Hematopoietic multipotent progenitor cell treated with erythropoietin and hydrocortisone succinate and interleukin-3 and kit ligand, for 15 days (in vitro differentiated cells): ENCODE measurements around the gene VSIG10L2.
"Not testable (repeated sequence)": the region's sequence is repeated elsewhere in the genome, so short reads cannot be mapped to it uniquely, and the experiment has no call there.

ENCODE experiments used
- DNase-seq: peaks from one replicate; pipeline ENCODE4 v3.0.0-alpha.2; 2015; ENCODE audit warnings: low spot score

The VSIG10L2 gene

GRCh38 chr11:125967515-125967914 is 21.7 kb downstream of the VSIG10L2 start:
- no peak for DNase-seq

DNA sequence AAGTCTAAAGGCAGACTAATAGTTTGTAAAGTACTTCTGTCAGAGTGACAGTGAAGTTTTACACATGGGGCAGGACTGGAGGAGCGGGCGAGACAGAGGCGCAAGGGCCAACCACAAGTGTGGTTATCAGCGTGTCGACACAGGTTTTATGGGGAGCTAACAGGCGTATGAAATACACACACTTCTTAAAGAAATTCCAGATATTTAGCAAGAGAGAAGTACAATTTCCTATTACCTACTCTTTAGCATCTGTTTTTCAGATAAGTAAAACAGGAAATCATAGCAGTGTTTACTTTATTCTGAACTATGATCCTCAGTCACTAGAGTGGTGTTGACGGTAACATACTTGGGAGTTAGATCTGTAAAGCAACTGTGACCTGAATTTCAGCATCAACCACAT is 22.5 kb downstream of the VSIG10L2 start:
- no peak for DNase-seq

DNA sequence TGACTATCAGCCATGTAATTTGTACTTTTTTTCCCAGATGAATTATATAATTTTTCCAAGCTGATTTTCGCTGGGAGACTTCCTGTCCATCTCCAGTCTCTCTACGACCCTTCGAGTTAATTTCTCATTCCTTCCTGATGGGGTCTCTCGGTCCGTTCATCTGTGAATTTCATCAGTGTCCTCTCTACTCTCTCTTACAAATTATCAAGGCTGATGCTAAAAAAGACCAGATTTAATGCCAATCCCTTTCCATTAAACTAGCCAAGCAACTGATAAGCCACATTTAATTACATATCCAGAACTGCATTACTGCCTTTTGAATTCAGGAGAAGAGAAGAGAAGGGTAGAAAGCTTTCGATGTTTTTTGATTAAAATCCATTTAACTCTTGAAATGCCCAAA is 25.8 kb downstream of the VSIG10L2 start:
- DNase-seq = no peak

DNA sequence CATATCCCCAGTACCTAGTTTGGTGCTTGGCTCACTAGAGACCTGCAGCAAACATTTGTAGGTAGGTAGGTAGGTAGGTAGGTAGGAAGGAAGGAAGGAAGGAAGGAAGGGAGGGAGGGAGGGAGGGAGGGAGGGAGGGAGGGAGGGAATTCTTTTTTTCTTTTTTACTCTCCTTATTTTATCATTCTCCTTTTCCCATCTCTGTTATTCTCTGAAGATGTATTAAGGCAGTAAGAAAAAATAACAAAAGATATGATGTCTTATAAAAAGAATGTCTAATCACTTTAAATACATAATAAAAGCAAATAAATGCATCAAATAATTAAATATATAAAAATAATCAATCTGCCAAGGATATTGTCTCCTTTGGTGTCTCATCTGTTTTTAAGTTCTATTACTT is 28.4 kb downstream of the VSIG10L2 start:
- DNase-seq = no peak

- no peak for DNase-seq
Measured at GRCh38 chr11:125975634-125976033, 29.8 kb downstream of the VSIG10L2 start.

GRCh38 chr11:125976156-125976555 is 30.3 kb downstream of the VSIG10L2 start:
- no peak for DNase-seq

GRCh38 chr11:125977333-125977732 is 31.5 kb downstream of the VSIG10L2 start:
- no peak for DNase-seq

- DNase-seq = no peak
Measured at GRCh38 chr11:125978181-125978716, 32.4 kb downstream of the VSIG10L2 start.

- no peak for DNase-seq
Measured at GRCh38 chr11:125978778-125979407, 33.0 kb downstream of the VSIG10L2 start.

GRCh38 chr11:125979511-125979910 is 33.7 kb downstream of the VSIG10L2 start:
- no peak for DNase-seq

DNA sequence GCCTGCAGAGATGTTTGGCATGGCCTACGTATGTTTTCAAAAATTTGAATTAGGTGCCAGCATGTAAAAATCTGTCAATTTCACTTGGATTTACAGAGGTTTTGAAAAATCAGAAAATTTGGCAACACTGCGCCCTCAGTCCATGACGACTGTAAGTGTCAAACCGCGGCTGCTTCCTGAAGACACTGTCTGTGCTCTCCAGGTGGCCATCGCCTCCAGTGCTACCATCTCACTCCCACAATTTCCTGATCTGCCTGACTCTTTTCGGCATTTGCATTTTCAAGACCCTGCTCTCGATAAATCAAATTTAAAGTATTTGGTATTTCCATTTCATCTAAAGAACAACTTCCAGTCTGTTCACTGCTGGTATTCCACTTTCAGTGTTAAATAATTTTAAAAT is 34.6 kb downstream of the VSIG10L2 start:
- DNase-seq = no peak

DNA sequence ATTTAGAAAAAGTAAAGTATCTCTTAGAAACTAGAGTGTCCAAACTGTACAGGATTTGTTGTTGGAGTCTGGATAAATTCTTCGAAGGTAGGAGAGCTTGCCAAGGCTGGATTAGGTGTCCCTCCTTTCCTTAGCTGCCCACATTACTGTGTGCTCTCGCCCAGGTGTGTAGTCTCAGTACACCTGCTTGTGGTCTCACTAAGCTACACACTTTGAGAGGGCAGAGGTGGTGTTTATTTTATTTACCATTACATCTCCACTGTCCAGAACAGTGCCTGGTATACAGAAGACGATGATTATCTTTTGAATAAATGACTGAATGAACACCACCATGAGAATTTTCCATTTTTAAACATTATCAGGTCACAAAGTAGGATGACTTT is 36.5 kb downstream of the VSIG10L2 start:
- DNase-seq = no peak

GRCh38 chr11:125985956-125986355 is 40.1 kb downstream of the VSIG10L2 start:
- DNase-seq = not testable (repeated sequence)

- DNase-seq = no peak
Measured at GRCh38 chr11:125987066-125987641, 41.3 kb downstream of the VSIG10L2 start.

DNA sequence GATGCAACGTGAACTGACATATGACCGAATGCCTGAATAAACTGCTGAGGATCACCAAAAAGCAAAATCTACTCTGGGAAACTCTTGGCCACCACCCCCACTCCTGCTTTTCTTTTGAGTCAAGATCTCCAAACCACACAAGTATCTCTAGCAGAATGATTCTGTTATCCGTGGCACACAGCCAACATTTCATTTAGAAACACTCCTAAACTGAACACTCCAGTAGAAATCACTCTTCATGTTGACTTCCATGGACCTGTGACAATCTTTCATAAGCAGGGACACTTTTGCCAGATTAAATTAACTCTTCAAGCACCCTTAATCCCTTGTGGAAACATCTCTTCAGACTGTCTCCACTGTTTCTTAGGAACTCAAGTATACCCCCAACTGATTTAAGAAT is 44.4 kb downstream of the VSIG10L2 start:
- DNase-seq = no peak

DNA sequence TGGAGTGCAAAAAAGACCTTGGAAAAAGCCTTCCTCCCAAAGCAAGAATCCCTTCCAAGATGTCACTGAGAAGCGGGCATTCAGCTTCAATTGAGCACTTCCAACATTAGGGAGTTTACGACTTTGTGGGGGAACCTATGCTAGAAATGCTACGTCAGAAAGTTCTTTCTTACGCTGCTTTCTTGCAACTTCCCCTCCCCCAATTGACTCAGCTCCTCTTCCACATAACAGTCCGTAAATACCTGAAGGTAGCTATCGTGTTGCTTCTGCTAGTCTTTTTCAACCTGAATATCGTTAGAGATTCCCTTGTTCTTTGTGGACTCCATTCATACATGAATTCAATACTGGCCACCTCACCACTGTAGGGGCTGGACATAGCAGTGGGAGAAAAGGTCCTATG is 47.0 kb downstream of the VSIG10L2 start:
- DNase-seq = no peak

DNA sequence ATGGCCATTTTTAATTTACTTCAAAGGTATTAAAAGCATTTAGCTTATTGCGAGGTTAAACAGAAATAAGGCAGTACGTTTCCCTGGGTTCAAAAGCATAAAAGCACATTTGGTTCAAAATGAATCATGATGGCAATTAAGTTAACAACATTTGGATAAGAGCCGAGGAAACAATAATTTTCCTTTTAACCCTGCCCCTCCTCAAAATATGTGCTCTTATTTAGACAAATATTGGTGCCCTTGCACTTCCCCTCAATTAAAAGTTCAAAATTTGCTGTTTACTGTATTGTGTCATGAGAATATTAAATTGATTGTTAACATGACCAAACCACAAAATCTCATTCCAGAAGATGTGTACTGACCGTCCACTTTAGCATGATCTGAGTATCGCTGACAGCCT is 48.7 kb downstream of the VSIG10L2 start:
- DNase-seq = no peak

DNA sequence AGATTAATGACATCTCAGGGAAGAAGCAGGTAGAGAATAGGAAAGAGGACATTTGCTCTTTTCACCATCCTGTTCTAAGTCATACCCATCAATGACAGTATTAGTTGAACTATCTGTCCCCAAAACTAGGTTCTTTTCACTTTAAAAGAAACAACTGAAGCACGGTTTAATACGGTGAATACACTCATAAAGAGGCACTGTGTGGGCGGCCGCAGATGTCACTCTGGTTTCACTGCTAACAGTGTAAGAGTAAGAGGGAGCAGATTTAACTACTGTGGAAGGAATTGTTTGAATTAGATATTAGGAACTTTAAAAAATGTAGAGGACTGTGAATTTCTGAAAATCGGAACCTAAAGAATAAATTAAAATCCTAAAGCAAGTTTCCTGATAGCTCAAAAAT is 49.5 kb downstream of the VSIG10L2 start:
- no peak for DNase-seq

GRCh38 chr11:125998267-125998666 is 52.4 kb downstream of the VSIG10L2 start:
- no peak for DNase-seq

DNA sequence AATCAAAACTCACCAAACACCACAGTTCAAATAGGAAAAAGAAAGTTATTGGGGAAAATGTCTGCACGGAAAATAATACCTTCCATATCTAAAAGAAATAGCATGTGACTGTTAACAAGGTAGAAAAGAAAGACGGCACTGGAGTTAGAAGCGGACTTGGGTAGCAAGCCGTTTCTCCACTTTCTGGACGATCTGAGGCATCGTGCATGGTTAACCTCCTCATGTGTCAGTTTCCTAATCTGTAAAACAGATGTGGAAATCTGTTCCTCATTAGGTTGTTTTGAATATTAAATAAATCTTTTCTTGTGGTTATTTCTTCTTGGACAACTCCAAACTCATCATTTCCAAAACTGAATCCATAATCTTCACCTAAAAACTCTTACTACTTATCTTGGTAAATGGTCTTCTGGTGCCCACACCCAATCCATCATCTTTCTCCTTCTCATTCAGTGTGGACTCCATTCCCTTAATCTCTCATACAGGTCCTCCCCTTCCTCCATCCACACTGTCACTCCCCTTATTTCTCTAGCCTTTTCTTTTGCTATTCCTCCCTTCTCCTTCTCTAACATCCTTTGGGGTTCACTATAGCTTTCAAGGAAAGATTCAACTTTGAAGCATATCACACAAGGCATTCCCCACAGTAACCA is 53.5 kb downstream of the VSIG10L2 start:
- no peak for DNase-seq

- no peak for DNase-seq
Measured at GRCh38 chr11:126002181-126002580, 56.3 kb downstream of the VSIG10L2 start.
